Stimulated activated CD4-positive, alpha-beta T cell treated with anti-CD3 and anti-CD28 coated beads, TNF-alpha, amount 100 ng/mL, for 24 hours (primary cell): Measurements from ENCODE around the gene DHCR24.

Experiments
- DNase-seq, 3 experiments: peaks; one replicate each; pipeline ENCODE4 v3.0.0-alpha.2; 2020; ENCODE audit warnings: low read depth in 3 of 3

Gene DHCR24

DNA sequence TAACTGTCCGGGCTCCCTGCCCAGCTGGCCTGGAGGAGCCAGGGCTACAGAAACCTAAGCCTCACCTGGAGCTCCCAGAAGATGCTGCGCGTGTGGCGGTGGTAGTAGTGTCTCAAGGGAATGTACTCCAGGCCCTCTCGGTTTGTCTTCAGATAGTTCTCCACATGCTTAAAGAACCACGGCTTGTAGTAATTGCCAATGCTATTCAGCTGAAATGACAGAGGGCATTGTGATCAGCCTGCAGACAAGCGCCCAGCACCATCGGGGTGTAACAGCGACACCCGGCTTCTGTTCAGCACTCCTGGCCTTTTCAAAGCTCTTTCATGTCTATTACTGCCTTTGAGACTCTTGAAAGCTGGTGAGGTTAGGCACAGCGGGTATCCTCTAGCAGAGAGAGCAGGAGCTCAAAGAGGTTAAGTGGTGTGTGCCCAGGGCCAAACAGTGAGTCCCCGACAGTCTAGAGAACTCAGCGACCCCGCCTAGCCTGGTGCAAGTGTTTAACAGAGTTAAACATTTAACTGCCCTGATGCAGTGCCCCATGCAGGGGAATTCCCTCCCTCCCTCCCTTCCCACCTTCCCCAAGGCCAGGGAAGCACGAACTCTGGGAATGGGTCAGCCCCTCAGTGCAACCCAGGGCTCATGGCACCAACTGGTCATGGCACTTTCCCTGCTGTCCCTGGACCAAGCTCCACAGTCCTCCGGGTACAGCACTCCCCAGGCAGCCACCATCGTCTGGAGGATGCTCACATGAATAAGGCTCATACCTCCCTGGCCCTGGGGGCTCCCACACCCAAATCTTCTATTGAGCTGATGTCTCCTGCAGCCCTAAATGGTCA, 21.5 kb downstream of the DHCR24 start:
- no peak for DNase-seq

DNA sequence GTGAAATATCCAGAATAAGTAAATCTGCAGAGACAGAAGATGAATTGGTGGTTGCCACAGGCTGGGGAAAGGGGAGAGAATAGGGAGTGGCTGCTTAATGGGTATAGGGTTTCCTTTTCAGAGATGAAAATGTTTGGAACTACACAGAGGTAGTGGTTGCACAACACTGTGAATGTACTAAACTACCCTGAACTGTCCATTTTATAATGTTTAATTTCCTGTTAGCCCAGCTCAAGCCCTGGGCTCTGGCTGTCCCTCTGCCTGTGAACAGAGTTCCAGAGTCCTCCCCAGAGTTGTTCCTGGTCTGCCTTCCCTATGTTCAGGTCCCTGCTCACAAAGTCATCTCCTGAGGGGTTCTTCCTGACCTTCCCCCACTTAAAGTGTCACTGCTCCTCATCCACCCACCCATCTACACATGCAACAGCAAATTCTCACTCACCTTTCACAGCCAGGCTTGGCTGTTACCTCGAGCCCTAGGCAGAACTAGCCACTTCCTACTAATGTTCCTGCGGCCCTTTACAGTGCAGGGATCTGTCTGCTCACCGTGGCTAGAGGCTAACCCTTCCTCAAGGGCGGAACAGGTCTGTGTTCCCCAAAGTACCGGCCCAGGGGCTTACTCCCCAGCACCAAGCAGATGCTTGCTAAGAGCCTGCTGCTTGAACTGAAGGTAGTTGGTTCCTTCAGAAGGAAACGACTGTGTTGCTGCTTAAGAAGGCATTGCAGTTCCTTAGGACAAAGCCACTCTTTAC, 22.4 kb downstream of the DHCR24 start:
- no peak for DNase-seq

DNA sequence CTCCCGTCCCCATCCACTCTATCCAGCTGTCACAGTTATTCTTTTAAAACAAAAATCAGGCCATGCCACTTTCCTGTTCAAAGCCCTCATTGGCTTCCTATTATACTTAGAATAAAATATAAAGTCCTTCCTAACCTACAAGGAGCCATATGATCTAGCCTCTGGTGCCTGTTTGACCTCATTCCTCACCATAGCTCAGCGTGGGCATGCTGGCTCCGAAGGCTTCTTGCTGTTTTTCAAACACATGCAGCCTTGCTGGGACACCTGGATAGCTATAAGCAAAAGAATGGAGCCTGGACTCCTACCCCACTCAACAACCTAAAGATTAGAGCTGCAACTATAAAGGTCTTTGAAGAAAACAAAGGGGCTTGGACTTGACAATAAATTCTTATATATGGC, 23.7 kb downstream of the DHCR24 start:
- DNase-seq, result no peak

DNA sequence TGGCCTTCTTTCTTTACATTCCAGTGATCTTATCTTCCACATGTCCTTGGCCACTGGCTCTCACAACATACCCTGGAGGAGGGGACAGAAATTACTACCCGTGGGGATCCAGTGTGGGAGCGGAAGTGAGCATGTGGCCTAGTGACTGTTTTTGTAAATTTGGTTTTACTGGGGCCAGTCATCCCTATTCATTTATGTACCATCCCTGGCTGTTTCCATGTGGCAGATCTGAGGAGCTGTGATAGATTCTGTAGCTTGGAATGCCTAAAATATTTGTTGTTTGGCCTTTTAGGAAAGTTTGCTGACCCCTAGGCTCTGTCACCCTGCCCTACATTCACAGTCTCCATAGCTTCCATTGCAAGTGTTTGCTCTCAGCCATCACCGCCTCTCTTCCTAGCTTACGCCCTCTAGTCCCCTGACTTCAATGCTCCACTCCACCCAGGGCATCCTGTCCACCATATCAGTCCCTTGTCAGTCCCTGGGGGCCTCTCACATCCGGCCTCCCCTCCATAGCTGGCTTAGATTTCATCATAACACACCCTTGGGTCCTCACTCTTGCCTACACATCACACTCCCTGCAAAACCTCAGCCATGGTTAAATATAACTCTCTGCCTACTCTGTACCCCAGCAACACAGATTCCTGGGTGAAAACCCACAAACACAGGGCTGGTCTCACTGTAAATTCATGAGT, 25.8 kb downstream of the DHCR24 start:
- DNase-seq, result no peak

GRCh38 chr1:54859700-54860391, 27.1 kb downstream of the DHCR24 start:
- no peak for DNase-seq

- DNase-seq, result no peak
Observed at GRCh38 chr1:54857746-54858561, 29.0 kb downstream of the DHCR24 start.

DNA sequence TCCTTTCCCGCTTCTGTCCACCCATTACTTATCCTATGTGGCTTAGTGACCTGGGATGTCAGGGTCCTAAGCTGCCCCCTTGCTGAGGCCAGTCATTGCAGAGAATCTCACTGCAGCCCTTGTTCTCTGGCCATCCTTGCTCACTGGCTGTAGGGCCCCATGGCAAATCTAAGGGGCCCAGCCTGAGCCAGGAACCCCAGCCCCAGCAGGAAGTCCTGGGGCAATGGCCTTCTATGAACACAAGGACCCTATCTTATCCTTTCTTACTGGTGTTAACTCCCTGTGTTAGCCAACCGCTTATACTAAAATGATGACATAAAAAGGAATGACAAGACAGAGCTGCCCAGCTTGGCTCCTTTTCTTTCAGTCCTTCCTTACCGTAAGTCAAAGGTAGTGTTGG, 29.9 kb downstream of the DHCR24 start:
- DNase-seq, result no peak

GRCh38 chr1:54854381-54855020, 32.5 kb downstream of the DHCR24 start:
- DNase-seq, result no peak

DNA sequence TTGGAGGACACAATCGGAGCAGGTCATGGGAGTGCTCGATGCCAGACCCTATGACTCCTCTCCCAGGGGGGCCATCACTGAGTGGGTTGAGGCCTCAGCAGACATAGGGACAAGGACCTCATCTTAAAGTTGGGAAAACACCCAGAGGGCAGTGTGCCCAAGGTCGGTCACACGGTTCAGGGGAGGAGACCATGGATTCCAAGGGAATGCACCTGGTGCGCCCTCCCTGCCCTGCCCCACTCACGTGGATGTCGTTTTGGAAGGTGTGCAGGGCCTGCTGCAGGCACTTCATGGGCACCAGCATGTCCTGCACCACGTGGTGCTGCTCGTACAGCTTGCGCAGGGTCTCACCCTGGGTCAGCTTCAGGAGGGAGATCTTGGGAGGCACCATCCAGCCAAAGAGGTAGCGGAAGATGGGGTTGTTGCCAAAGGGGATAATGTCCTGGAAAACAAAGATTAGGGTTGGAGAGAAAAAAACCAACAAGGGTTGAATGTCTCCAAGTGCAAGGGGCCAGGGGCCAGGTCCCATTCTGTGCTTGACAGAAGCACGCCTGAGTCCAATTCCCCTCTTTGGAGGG, 33.1 kb downstream of the DHCR24 start:
- DNase-seq, result no peak

DNA sequence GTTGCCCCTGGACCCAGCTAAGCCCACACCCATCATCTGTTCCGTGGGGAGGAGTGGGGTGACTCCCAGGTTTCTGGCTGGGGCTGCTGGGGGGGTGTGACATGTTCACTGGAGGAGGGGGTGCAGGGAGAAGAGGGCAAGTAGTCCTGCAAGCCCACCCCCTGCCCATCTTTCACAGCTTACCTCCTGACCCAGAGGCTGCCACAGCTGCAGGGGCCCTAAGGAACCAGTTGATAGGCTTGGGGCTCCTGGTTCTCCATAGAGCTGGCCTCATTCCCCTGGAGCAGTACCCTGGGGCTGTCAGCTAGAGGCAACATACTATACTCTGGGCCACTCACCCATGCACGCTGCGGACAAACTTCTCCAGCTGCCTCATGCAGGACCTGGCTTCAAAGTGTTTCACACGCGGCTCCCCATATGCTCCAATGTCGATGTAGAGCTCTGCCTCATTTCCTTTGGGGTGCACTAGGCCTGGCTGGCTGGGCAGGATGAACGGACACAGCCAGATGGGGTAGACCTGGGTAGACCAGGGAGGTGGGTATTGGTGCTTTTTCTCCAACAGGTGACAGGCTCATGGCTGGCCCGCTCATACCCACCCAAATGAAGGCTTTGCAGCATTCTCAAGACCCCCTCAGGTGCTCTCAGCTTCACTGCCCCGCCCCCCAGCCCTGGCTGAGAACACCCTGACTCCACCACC, 33.8 kb downstream of the DHCR24 start:
- DNase-seq, result no peak

DNA sequence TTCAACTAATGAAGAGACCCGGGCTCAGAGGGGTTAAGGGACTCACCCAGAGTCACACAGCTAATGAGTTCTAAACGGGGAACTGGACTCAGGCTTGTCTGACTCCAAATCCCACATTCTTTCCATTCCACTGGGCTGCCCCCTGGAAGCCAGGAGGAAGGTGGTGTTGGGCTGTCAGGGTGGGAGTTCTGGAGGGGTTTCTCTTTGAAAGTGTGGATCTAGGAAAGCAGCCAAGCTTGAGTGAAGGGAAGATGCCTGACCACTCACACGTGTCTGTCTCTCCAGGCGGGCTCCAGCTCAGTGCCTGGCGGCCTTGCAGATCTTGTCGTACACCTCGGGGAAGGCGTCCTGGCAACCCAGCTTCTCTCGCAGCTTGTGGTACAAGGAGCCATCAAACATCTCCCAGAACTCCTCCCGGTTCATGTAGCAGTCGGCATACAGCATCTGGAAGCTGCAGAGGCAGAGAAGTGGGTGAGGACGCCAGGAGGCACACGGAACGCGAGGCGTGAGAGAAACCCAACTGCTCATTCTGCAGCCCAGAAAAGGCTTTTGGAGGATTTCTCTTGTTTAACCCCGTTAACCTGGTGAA, 35.0 kb downstream of the DHCR24 start:
- DNase-seq, result no peak

- DNase-seq, result no peak
Observed at GRCh38 chr1:54851406-54851805, 35.6 kb downstream of the DHCR24 start.

DNA sequence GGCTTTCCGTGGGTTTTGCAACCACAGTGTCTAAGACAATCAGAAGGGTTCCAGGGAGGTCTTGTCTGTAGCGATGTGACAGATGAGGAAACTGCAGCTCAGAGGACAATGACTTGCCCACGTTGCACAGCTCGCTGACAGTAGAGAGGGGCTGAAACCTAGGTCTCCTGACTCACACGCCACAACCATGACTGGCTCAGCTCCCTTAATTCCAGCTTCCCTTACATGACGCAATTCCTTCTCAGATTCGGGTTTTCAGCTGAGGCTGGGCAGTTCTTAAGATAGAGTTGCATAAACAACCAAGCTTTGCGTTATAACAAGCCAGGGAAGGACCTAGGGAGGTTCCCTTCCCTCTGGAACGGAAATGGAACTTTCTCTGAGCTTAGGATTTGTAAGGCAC, 36.3 kb downstream of the DHCR24 start:
- no peak for DNase-seq

GRCh38 chr1:54850069-54850730, 36.8 kb downstream of the DHCR24 start:
- no peak for DNase-seq

DNA sequence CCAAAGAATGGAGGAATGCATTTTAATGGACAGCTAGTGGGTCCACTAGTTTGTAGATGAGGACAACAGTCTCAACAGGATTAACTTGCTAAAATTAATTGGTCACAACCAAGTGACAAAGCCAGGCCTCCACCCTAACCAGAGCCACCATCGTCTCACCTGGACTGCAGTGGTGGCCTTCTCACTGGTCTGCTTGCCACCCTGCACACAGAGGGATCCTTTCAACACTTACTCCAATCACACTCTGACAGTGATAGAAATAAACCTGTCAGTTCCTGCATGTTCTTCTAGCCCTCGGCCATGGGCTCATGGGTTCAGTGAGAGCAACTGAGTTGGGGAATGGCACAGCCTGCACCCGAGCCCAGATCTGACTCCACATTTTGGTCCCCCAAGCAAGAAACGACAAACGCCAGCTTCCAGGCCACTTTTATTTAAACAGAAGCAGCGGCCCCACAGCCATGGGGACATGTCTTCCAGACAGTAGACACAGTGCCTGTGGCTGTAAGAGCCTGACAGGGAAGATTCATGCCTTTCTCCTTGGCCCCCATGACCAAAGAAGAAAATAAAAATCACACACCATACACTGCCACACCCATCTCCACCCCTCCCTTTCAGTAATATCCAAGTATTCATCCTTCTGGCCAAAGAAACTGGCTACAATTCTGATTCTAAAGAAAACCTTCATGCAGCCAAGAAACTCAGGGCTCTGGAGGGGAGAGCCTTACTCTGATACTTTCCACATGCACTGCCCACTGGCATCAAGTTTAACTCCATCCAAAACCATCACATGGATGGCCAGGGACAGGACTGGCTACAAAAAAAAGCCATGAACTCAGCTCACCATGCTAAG, 37.6 kb downstream of the DHCR24 start:
- DNase-seq, result no peak

DNA sequence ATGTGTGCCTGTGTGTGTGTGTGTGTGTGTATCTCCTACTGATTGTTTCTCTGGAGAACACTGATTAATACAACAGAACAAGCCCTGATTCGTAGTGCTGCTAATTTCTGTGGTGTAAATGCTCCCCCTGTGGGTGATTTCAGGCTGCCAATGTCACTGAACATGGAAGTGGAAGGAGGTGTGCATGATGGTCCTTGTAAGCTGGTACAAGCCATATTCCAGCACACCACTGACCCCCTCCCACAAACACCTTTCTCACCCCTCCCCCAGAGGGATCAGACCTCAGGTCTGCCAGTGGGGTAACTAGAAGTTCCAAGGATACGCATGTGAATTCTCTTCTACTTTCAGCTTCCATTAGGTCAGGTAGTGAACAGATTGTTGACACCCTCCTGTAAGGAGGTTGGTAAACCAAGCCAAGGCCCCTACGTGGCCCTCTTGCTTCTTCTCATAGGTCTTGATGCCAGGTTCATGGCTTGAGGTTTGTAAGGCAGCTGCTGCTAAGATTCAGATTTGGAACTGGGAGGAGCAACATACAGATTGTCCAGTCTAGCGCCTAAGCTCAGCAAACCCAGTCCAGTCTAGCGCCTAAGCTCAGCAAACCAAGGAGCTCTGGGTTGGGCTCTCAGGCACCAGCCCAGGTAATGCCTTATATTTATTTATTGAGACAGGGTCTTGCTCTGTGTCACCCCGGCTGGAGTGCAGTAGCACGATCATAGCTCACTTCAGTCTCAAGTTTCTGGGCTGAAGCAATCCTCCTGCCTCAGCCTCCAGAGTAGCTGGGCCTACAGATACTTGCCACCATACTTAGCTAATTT, 38.7 kb downstream of the DHCR24 start:
- no peak for DNase-seq

GRCh38 chr1:54846716-54847284, 40.2 kb downstream of the DHCR24 start:
- no peak for DNase-seq
